ENCODE data around the gene DUSP8.

GRCh38 chr11:1548221-1549070 is 23.6 kb downstream of the DUSP8 start:
- TF ChIP-seq POLR2AphosphoS5 (IDR thresholded peaks at IDR 0.05; ENCODE audit: low read depth, low read length) (no peak), POLR2A (IDR thresholded peaks at IDR 0.05; ENCODE audit: low read depth, low read length) (no peak), TAF1 (IDR thresholded peaks at IDR 0.05; ENCODE audit: borderline replicate concordance, low read depth, low read length) (no peak)

Data from GM12892 (cell line).